PC-3 (cell line): Measurements from ENCODE around the gene CAMK2A.

ENCODE experiments used
- CTCF ChIP-seq: fragments of 300-600 bp; sonication (generic); conservative IDR thresholded peaks from 2 replicates; pipeline ENCODE4 v1.5.1; 2017; ENCODE audit warnings: antibody characterized with exemption, low read depth, mild to moderate bottlenecking, low read length
- EZH2 ChIP-seq: fragments of 300-600 bp; sonication (generic); IDR thresholded peaks from one replicate; pipeline ENCODE4 v1.6.1; 2017; ENCODE audit warnings: antibody characterized with exemption, mild to moderate bottlenecking, low read length; ENCODE audit not compliant: unreplicated experiment
- EZH2phosphoT487 ChIP-seq: fragments of 300-600 bp; sonication (generic); IDR thresholded peaks from 2 replicates; pipeline ENCODE4 v1.6.1; 2018; ENCODE audit warnings: mild to moderate bottlenecking, antibody characterized with exemption, low read length, borderline replicate concordance

GRCh38 chr5:150305557-150305956 is 16.0 kb upstream of the CAMK2A start:
- TF ChIP-seq CTCF, result no peak
- TF ChIP-seq EZH2phosphoT487, result no peak
- no peak for TF ChIP-seq EZH2
